HUES64 (cell line): ENCODE measurements around the gene PPP4R3B.
"Not testable (repeated sequence)": the region's sequence is repeated elsewhere in the genome, so short reads cannot be mapped to it uniquely, and the experiment has no call there.

Experiments
- H3K27ac ChIP-seq: 2 replicates; pipeline ENCODE4 v1.7.0; 2013; ENCODE audit warnings: low read depth, low read length, inconsistent platforms
- H3K27me3 ChIP-seq: 2 replicates; pipeline ENCODE4 v1.6.1; 2013; ENCODE audit warnings: mild to moderate bottlenecking, low read length; ENCODE audit not compliant: insufficient read depth
- H3K36me3 ChIP-seq: 2 replicates; pipeline ENCODE4 v1.6.1; 2013; ENCODE audit warnings: mild to moderate bottlenecking, low read length; ENCODE audit not compliant: insufficient read depth
- H3K4me1 ChIP-seq: 2 replicates; pipeline ENCODE4 v1.6.1; 2013; ENCODE audit warnings: mild to moderate bottlenecking, low read length, moderate library complexity; ENCODE audit not compliant: insufficient read depth
- H3K4me3 ChIP-seq: 2 replicates; pipeline ENCODE4 v1.5.1; 2013; ENCODE audit warnings: mild to moderate bottlenecking, low read length, moderate library complexity
- H3K9ac ChIP-seq: 2 replicates; pipeline ENCODE4 v1.6.1; 2013; ENCODE audit warnings: mild to moderate bottlenecking, low read depth, low read length
- H3K9me3 ChIP-seq: 2 replicates; pipeline ENCODE4 v1.6.1; 2013; ENCODE audit warnings: low read depth, low read length; ENCODE audit not compliant: insufficient read depth
- WGBS: fragments of 150-250, 120-280 bp; methylation state at CpG from one replicate; pipeline ENCODE4 v1.1.7; 2013; ENCODE audit warnings: missing lambda C conversion rate; 5-methylcytosine and 5-hydroxymethylcytosine counted together

Gene PPP4R3B

DNA sequence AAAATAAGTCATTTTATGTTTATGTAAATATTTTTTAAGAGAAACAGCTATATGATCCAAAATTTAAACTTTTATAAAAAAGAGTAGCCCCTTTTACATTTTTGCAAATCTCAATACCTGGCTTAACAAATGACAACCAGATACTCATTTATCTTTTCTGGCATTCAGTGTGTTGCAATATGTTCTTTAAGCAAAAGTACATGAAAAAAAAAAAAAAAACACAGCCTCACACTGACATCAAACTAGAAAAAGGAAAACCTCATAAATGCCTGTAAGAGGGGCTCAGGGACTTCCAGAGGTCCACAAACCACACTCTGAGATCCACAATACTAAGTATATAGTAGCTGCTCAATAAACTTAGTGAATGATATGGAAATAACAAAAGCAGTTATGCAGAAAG lies 21.9 kb downstream of the PPP4R3B start:
- Histone ChIP-seq H3K9ac (no peak overlapping the region), H3K27ac (no peak overlapping the region), H3K4me1 (no peaks in the 10 kb centered on the region; the same call in 1 of the 2 replicates), H3K4me3 (no peak overlapping the region), H3K36me3 (peaks cover 42% of the 10 kb centered on the region), H3K27me3 (no peaks in the 10 kb centered on the region), H3K9me3 (no peaks in the 10 kb centered on the region)

- Histone ChIP-seq H3K27me3 (no peaks in the 10 kb centered on the region), H3K4me1 (no peaks in the 10 kb centered on the region; the same call in 1 of the 2 replicates), H3K9ac (no peak overlapping the region), H3K9me3 (no peaks in the 10 kb centered on the region), H3K36me3 (peaks cover 36% of the 10 kb centered on the region), H3K4me3 (no peak overlapping the region), H3K27ac (no peak overlapping the region)
- 100% methylated on average over 1 of the region's 1 CpG for WGBS
Measured at GRCh38 chr2:55592130-55592529, 25.3 kb downstream of the PPP4R3B start.

DNA sequence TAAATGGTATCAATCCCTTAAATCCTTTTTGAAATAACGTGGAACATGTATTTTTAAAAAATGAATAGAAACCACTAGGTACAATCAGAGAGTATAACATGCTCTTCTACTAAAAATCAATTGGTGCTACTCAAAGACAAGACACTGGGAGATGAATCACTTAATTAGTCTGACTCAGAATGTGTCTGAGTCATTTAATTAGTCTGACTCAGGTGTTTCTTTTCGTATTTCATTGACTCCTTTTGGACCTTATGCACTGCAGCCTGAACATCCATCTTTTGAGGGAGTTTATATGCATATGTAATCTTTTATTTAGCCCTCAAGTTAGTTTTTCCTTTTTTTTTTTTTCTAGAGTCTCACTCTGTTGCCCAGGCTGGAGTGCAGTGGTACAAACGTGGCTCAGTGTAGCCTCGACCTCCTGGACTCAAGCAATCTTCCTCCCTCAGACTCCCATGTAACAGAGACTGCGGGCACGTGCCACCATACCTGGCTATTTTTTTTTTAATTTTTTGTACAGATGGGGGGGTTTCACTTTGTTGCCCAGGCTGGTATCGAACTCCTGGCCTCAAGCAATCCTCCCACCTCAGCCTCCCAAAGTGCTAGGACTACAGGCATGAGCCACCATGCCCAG lies 26.5 kb downstream of the PPP4R3B start:
- no peaks in the 10 kb centered on the region for H3K27me3 ChIP-seq
- no peaks in the 10 kb centered on the region for H3K9me3 ChIP-seq
- H3K27ac ChIP-seq, result no peak overlapping the region
- H3K9ac ChIP-seq, result no peak overlapping the region
- H3K4me1 ChIP-seq, result peaks cover 3% of the 10 kb centered on the region
- no peak overlapping the region for H3K4me3 ChIP-seq
- H3K36me3 ChIP-seq, result peaks cover 44% of the 10 kb centered on the region
- WGBS, result 91% methylated on average over 3 of the region's 7 CpGs

- Histone ChIP-seq H3K9ac (no peak overlapping the region; the same call in 1 of the 2 replicates), H3K27ac (peak overlapping the region; percentile 53), H3K27me3 (no peaks in the 10 kb centered on the region), H3K9me3 (no peaks in the 10 kb centered on the region), H3K4me1 (peaks cover 14% of the 10 kb centered on the region), H3K4me3 (no peak overlapping the region), H3K36me3 (peaks cover 71% of the 10 kb centered on the region)
- WGBS, result 79% methylated on average over 1 of the region's 2 CpGs
Measured at GRCh38 chr2:55585451-55586080, 31.9 kb downstream of the PPP4R3B start.

DNA sequence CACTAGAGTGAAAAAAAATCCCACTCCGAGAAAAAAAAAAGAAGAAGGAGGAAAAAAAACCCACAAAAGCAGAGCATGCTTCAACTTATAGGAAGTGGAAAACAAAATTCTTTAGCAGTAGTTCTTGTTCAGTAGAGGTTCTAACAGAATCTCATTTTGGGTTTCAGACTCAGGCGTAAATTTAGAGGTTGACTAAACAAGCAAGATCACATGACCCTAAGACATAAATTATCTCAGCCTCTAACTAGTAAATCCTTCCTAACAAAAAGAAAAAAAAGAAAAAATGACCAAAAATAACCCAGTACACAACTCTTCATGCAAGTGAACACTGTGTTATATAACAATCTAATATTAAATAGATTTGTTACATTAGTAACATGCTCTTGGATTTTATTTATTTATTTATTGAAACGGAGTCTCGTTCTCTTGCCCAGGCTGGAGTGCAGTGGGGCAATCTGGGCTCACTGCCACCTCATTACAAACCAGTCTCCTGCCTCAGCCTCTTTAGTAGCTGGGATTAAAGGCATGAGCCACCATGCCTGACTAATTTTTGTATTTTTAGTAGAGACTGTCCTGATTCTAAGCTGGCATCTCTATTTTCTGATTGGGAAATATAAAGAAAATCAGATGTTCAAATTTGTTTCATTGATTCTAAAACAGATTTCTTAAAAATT lies 35.4 kb downstream of the PPP4R3B start:
- Histone ChIP-seq H3K9me3 (no peaks in the 10 kb centered on the region), H3K4me3 (no peak overlapping the region), H3K36me3 (peaks cover 90% of the 10 kb centered on the region), H3K4me1 (peaks cover 14% of the 10 kb centered on the region), H3K9ac (no peak overlapping the region), H3K27me3 (no peaks in the 10 kb centered on the region), H3K27ac (no peak overlapping the region)
- WGBS, result 93% methylated on average over 3 of the region's 4 CpGs

GRCh38 chr2:55581435-55581834 lies 36.0 kb downstream of the PPP4R3B start:
- H3K9ac ChIP-seq, result no peak overlapping the region
- peaks cover 90% of the 10 kb centered on the region for H3K36me3 ChIP-seq
- no peak overlapping the region for H3K4me3 ChIP-seq
- WGBS, result 89% methylated on average over 2 of the region's 3 CpGs
- peaks cover 14% of the 10 kb centered on the region for H3K4me1 ChIP-seq
- no peaks in the 10 kb centered on the region for H3K9me3 ChIP-seq
- H3K27me3 ChIP-seq, result no peaks in the 10 kb centered on the region
- no peak overlapping the region for H3K27ac ChIP-seq

GRCh38 chr2:55569002-55569401 lies 48.4 kb downstream of the PPP4R3B start:
- not testable (repeated sequence) for H3K27ac ChIP-seq
- 93% methylated on average over 7 of the region's 8 CpGs for WGBS

GRCh38 chr2:55567298-55567697 lies 50.1 kb downstream of the PPP4R3B start:
- 95% methylated on average over 3 of the region's 4 CpGs for WGBS
- peaks cover 13% of the 10 kb centered on the region; the same call in 1 of the 2 replicates for H3K9me3 ChIP-seq
- no peak overlapping the region for H3K4me3 ChIP-seq
- peaks cover 74% of the 10 kb centered on the region for H3K36me3 ChIP-seq
- H3K9ac ChIP-seq, result no peak overlapping the region
- no peaks in the 10 kb centered on the region for H3K27me3 ChIP-seq
- H3K27ac ChIP-seq, result no peak overlapping the region
- H3K4me1 ChIP-seq, result no peaks in the 10 kb centered on the region

More at GRCh38 chr2:55569002-55569401, 48.4 kb downstream of the PPP4R3B start:
- H3K9me3 ChIP-seq, H3K4me3 ChIP-seq, H3K27me3 ChIP-seq, H3K4me1 ChIP-seq, H3K9ac ChIP-seq: not testable (repeated sequence)
- peaks cover 68% of the 10 kb centered on the region for H3K36me3 ChIP-seq

GRCh38 chr2:55565613-55566012 lies 51.8 kb downstream of the PPP4R3B start:
- no peak overlapping the region for H3K9ac ChIP-seq
- H3K36me3 ChIP-seq, result peaks cover 84% of the 10 kb centered on the region
- no peaks in the 10 kb centered on the region for H3K4me1 ChIP-seq
- no peak overlapping the region for H3K27ac ChIP-seq
- peaks cover 20% of the 10 kb centered on the region for H3K9me3 ChIP-seq
- no peak overlapping the region for H3K4me3 ChIP-seq
- WGBS, result 100% methylated on average over 1 of the region's 1 CpG
- no peaks in the 10 kb centered on the region for H3K27me3 ChIP-seq

GRCh38 chr2:55560855-55561254 lies 56.6 kb downstream of the PPP4R3B start:
- H3K27ac ChIP-seq, result no peak overlapping the region
- 95% methylated on average over 3 of the region's 3 CpGs for WGBS
- H3K27me3 ChIP-seq, result no peaks in the 10 kb centered on the region
- H3K4me3 ChIP-seq, result no peak overlapping the region
- peaks cover 87% of the 10 kb centered on the region for H3K36me3 ChIP-seq
- H3K9me3 ChIP-seq, result peaks cover 20% of the 10 kb centered on the region
- no peak overlapping the region for H3K9ac ChIP-seq
- H3K4me1 ChIP-seq, result no peaks in the 10 kb centered on the region; the same call in 1 of the 2 replicates

DNA sequence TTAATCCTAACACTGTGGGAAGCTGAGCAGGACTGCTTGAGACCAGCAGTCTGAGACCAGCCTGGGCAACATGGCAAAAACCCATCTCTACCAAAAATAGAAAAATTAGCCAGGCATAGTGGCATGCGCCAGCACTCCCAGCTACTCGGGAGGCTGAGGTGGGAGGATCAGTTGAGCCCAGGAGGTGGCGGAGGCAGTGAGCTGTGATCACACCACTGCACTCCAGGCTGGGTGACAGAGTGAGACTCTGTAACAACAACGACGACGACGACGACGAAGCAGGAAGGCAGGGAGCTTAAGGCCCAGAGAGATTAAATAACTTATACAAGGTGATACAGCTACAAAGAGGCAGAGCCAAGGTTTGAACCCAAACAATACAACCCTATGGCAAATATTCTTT lies 60.6 kb downstream of the PPP4R3B start:
- Histone ChIP-seq H3K9ac (no peak overlapping the region), H3K27me3 (no peaks in the 10 kb centered on the region), H3K27ac (no peak overlapping the region), H3K4me1 (no peaks in the 10 kb centered on the region; the same call in 1 of the 2 replicates), H3K36me3 (peaks cover 78% of the 10 kb centered on the region), H3K9me3 (peaks cover 6% of the 10 kb centered on the region), H3K4me3 (no peak overlapping the region)
- WGBS, result 97% methylated on average over 9 of the region's 9 CpGs
